Measurements from ENCODE around the gene CLPTM1L. TPM values are rescaled to one million over a fixed set of nuclear protein-coding genes. Genes with fewer than 3 reads are reported as not detected.
"Not testable (repeated sequence)": the region's sequence is repeated elsewhere in the genome, so short reads cannot be mapped to it uniquely, and the experiment has no call there.

The CLPTM1L gene
- total RNA-seq, 2 experiments from 2014 or later, result 112 TPM

GRCh38 chr5:1299511-1299850, 45.4 kb downstream of the CLPTM1L start:
- CTCF ChIA-PET, result no interaction called here

GRCh38 chr5:1298723-1299510, 46.0 kb downstream of the CLPTM1L start:
- CTCF ChIA-PET, result no interaction called here
- POLR2A ChIA-PET, result no interaction called here

More at GRCh38 chr5:1299511-1299850, 45.4 kb downstream of the CLPTM1L start:
- POLR2A ChIA-PET, result no interaction called here

DNA sequence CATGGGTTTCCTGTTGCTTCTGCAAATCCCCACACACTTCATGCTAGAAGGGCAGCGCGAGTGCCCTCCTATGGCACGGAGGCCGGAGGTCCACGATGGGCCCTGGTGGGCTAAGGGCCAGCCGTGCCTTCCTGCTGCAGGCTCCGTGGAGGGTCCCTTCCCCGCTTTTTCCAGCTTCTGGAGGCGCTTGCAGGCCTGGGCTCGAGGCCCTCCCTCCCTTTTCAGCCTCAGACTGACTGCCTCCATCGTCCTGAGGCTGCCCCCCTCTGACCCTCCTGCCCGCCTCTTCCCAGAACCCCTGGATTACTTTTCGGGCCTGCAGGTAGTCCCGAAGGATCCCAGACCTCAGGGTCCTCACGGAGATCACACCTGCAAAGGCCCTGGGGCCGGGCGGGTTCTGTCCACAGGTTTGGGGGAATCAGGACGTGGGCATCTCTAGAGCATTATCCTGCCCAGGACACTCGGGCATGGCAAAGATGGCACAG, 46.8 kb downstream of the CLPTM1L start:
- POLR2A ChIA-PET, result no interaction called here

DNA sequence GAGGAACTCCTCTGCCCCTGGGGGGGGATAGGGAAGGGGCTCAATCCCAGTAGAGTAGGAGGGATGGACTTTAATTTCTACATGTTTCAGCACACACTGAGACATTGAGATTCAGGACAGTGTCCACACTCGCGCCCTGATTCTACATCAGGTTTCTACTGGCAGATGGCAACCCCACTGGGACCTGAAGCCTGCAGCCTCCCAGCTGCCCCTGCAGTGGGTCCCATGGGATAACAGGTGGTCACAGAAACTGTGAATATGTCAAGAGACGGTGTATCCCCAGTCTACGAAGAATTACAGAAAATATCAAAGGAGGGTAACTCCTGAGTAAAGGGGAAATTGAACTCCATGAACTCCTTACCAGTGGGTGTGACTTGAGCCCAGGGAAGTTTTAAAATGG, 47.7 kb downstream of the CLPTM1L start:
- CTCF ChIA-PET, result no interaction called here
- POLR2A ChIA-PET, result no interaction called here

More for the DNA sequence above, 46.8 kb downstream of the CLPTM1L start:
- CTCF ChIA-PET, result no interaction called here

GRCh38 chr5:1295650-1296037, 49.3 kb downstream of the CLPTM1L start:
- CTCF ChIA-PET, result no interaction called here
- POLR2A ChIA-PET, result no interaction called here

DNA sequence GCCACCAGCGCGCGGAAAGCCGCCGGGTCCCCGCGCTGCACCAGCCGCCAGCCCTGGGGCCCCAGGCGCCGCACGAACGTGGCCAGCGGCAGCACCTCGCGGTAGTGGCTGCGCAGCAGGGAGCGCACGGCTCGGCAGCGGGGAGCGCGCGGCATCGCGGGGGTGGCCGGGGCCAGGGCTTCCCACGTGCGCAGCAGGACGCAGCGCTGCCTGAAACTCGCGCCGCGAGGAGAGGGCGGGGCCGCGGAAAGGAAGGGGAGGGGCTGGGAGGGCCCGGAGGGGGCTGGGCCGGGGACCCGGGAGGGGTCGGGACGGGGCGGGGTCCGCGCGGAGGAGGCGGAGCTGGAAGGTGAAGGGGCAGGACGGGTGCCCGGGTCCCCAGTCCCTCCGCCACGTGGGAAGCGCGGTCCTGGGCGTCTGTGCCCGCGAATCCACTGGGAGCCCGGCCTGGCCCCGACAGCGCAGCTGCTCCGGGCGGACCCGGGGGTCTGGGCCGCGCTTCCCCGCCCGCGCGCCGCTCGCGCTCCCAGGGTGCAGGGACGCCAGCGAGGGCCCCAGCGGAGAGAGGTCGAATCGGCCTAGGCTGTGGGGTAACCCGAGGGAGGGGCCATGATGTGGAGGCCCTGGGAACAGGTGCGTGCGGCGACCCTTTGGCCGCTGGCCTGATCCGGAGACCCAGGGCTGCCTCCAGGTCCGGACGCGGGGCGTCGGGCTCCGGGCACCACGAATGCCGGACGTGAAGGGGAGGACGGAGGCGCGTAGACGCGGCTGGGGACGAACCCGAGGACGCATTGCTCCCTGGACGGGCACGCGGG, 49.9 kb downstream of the CLPTM1L start, which contains the start of gene TERT:
Gene TERT (minus strand): TSS at position 234 of the 815 bp plus-strand sequence. CDS start 79 bp downstream, at position 155.
- CTCF ChIA-PET, result no interaction called here
- POLR2A ChIA-PET, result no interaction called here

DNA sequence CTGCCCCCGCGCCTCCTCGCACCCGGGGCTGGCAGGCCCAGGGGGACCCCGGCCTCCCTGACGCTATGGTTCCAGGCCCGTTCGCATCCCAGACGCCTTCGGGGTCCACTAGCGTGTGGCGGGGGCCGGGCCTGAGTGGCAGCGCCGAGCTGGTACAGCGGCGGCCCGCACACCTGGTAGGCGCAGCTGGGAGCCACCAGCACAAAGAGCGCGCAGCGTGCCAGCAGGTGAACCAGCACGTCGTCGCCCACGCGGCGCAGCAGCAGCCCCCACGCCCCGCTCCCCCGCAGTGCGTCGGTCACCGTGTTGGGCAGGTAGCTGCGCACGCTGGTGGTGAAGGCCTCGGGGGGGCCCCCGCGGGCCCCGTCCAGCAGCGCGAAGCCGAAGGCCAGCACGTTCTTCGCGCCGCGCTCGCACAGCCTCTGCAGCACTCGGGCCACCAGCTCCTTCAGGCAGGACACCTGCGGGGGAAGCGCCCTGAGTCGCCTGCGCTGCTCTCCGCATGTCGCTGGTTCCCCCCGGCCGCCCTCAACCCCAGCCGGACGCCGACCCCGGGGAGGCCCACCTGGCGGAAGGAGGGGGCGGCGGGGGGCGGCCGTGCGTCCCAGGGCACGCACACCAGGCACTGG, 50.6 kb downstream of the CLPTM1L start:
- ChIA-PET POLR2A (no interaction called here), CTCF (no interaction called here)

GRCh38 chr5:1293416-1294205, 51.3 kb downstream of the CLPTM1L start:
- POLR2A ChIA-PET, result no interaction called here
- CTCF ChIA-PET, result no interaction called here

GRCh38 chr5:1292846-1293415, 52.0 kb downstream of the CLPTM1L start:
- ChIA-PET CTCF (no interaction called here), POLR2A (no interaction called here)

GRCh38 chr5:1292139-1292538, 52.8 kb downstream of the CLPTM1L start:
- ChIA-PET CTCF (no interaction called here), POLR2A (no interaction called here)

DNA sequence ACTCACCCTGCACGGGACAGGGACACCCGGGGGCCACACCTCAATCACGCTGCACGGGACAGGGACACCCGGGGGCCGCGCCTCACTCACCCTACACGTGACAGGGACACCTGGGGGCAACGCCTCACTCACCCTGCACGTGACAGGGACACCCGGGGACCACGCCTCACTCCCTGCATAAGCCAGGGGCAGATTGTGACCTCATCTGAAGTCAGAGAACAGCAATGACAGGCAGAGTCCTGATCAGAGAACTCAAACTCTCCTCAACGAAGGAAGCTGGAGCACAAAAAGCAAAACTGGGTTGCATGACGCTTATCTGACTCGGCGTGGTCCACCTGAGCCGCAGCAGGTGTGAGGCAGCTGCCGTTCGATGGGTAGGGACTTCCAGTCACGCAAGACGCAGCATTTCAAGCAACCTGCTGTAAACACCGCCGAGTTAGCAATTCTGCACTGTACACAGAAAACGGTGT, 53.3 kb downstream of the CLPTM1L start:
- POLR2A ChIA-PET, result no interaction called here
- CTCF ChIA-PET, result no interaction called here

GRCh38 chr5:1290956-1291355, 53.9 kb downstream of the CLPTM1L start:
- CTCF ChIA-PET, POLR2A ChIA-PET: not testable (repeated sequence)

DNA sequence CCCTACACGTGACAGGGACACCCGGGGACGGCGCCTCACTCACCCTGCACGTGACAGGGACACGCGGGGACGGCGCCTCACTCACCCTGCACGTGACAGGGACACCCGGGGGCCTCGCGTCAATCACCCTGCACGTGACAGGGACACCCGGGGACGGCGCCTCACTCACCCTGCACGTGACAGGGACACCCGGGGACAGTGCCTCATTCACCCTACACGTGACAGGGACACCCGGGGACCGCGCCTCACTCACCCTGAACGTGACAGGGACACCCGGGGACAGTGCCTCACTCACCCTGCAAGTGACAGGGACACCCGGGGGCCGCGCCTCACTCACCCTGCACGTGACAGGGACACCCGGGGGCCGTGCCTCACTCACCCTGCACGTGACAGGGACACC, 55.3 kb downstream of the CLPTM1L start:
- POLR2A ChIA-PET, CTCF ChIA-PET: not testable (repeated sequence)

DNA sequence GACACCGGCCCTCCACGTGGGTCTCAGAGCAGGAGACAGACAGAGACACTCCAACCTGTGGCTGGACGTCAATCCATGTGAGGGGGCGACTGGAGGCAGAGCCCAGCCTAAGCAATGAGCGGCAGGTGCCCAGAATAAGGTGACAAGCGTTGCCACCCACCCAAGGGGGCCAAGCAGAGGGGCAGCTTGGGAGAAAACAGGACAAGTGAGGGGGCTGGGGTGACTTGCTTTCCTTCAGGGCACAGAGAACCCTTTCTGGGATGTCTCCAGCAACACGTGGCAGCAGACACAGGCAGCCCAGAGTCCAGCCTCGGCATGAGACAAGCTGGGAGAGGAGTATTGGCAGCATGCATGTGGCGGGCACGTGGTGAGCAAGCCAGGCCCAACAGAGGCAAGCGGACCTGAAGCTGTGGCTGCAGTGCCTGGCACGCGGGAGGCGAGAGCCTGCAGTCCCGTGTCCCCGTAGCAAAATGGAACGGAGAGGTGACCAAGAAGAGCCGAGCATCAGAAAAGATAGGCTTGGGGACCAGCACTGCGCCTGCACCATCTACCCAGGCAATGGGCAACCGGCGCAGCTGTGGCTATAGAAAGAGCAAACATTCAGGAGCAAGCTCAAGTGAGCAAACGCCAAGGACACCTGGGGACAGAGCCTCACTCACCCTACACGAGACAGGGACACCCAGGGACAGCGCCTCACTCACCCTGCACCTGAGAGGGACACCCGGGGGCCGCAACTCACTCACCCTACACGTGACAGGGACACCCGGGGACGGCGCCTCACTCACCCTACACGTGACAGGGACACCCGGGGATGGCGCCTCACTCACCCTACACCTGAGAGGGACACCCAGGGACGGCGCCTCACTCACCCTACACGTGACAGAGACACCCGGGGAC, 56.2 kb downstream of the CLPTM1L start:
- POLR2A ChIA-PET, result no interaction called here
- CTCF ChIA-PET, result no interaction called here

DNA sequence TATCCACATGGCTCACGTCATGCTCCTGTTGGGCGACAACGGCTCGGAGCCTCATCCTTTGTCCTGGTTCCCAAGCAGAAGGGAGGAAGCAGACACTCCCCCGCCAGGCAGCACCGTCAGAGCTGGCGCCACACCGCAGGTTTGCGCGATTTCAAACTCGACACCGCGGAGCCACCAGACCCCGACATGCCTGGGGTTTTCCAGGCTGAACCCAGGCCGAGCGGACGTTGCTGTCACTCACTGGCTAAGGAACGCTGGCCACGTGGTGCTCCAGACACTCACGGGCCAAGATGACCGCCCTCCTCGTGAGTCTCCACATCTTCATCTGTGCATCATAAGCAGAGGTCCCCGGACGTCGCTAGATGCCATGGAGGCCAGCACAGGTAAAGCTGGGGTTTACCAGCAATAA, 59.0 kb downstream of the CLPTM1L start:
- CTCF ChIA-PET, result no interaction called here
- POLR2A ChIA-PET, result no interaction called here

- POLR2A ChIA-PET, result no interaction called here
These were observed 59.8 kb downstream of the CLPTM1L start for GRCh38 chr5:1285141-1285540.

DNA sequence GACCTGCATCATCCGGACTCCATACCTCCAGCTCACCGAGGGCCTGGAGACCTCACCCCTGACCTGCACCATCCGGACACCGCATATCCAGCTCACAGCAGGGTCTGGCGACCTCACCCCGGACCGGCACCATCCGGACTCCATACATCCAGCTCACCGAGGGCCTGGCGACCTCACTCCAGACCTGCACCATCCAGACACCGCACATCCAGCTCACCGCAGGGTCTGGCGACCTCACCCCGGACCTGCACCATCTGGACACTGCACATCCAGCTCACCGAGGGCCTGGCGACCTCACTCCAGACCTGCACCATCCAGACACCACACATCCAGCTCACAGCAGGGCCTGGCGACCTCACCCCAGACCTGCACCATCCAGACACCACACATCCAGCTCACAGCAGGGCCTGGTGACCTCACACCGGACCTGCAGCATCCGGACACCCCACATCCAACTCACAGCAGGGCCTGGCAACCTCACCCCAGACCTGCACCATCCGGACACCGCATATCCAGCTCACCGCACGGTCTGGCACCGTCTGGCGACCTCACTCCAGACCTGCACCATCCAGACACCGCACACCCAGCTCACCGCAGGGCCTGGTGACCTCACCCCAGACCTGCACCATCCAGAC, 60.4 kb downstream of the CLPTM1L start:
- CTCF ChIA-PET, POLR2A ChIA-PET: not testable (repeated sequence)

More at GRCh38 chr5:1285141-1285540, 59.8 kb downstream of the CLPTM1L start:
- CTCF ChIA-PET, result no interaction called here

DNA sequence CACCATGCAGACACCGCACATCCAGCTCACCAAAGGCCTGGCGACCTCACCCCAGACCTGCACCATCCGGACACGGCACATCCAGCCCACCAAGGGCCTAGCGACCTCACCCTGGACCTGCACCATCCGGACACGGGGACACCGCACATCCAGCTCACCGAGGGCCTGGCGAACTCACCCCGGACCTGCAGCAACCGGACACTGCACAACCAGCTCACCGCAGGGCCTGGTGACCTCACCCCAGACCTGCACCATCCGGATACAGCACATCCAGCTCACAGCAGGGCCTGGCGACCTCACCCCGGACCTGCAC, 61.2 kb downstream of the CLPTM1L start:
- CTCF ChIA-PET, POLR2A ChIA-PET: not testable (repeated sequence)
